ENCODE results near the gene ICAM2.
"Not testable (repeated sequence)": the region's sequence is repeated elsewhere in the genome, so short reads cannot be mapped to it uniquely, and the experiment has no call there.

The ICAM2 gene

GRCh38 chr17:64017381-64017980, 3.0 kb downstream of the ICAM2 start:
- Histone ChIP-seq H3K9ac (ENCODE audit: low read length) (no peak overlapping the region), H3K4me3 (ENCODE audit: low read length) (no peak overlapping the region), H3K36me3 (ENCODE audit: control insufficient read depth, insufficient read depth, low read length) (no peaks in the 10 kb centered on the region), H3K4me1 (ENCODE audit: control insufficient read depth, insufficient read depth, low read length) (no peaks in the 10 kb centered on the region), H3K27me3 (ENCODE audit: control insufficient read depth, insufficient read depth, low read length) (no peaks in the 10 kb centered on the region), H3K27ac (ENCODE audit: low read depth, low read length) (no peak overlapping the region)

GRCh38 chr17:64016974-64017373, 3.5 kb downstream of the ICAM2 start:
- Histone ChIP-seq H3K4me3 (ENCODE audit: low read length) (no peak overlapping the region), H3K36me3 (ENCODE audit: control insufficient read depth, insufficient read depth, low read length) (no peaks in the 10 kb centered on the region), H3K4me1 (ENCODE audit: control insufficient read depth, insufficient read depth, low read length) (no peaks in the 10 kb centered on the region), H3K9ac (ENCODE audit: low read length) (no peak overlapping the region), H3K27me3 (ENCODE audit: control insufficient read depth, insufficient read depth, low read length) (no peaks in the 10 kb centered on the region), H3K27ac (ENCODE audit: low read depth, low read length) (no peak overlapping the region)

DNA sequence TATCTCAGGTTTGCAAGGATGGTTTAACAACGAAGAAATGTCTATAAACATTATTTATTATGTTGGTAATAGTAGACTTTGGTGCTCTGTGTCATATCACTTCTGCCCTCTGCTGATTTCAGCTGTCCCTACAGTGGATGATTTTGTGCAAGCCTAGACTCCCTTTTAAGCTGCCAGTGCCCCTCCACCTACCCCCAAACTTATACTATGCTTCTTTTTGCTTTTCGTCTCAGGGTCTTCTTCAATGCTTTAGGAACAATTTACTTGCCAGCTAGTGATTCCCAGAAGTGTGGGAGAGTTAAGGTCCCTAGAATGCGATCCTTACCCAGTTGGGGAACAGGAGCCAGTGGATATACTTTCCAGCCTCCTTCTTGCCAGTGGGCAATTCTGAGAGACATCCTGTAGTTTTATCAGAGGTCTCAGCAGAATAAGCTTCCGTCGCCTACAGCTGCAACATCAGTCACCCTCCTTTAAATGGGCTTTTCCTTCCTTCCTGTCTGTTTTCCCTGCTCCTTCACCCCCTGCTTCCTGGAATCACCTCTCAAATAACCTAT, 4.1 kb downstream of the ICAM2 start:
- no peak overlapping the region for H3K4me3 ChIP-seq (ENCODE audit: low read length)
- H3K27ac ChIP-seq (ENCODE audit: low read depth, low read length), result no peak overlapping the region

DNA sequence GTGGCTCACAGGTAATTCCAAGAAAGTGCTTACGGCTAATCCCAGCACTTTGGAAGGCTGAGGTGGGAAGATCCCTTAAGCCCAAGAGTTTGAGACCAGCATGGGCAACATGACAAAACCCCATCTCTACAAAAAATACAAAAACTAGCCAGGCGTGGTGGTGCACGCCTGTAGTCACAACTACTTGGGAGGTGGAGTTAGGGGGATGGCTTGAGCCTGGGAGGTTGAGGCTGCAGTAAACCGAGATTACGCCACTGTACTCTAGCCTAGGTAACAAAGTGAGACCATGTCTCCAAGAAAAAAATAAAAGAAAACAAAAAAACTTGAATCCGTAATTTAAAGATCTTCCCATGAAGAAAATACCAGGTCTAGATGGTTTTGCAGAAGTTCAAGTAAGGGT, 5.0 kb downstream of the ICAM2 start:
- no peak overlapping the region for H3K9ac ChIP-seq (ENCODE audit: low read length)
- no peaks in the 10 kb centered on the region for H3K4me1 ChIP-seq (ENCODE audit: control insufficient read depth, insufficient read depth, low read length)
- no peak overlapping the region for H3K27ac ChIP-seq (ENCODE audit: low read depth, low read length)
- no peaks in the 10 kb centered on the region for H3K27me3 ChIP-seq (ENCODE audit: control insufficient read depth, insufficient read depth, low read length)
- H3K36me3 ChIP-seq (ENCODE audit: control insufficient read depth, insufficient read depth, low read length), result no peaks in the 10 kb centered on the region
- H3K4me3 ChIP-seq (ENCODE audit: low read length), result no peak overlapping the region

More for the DNA sequence above, 4.1 kb downstream of the ICAM2 start:
- Histone ChIP-seq H3K27me3 (ENCODE audit: control insufficient read depth, insufficient read depth, low read length) (no peaks in the 10 kb centered on the region), H3K9ac (ENCODE audit: low read length) (no peak overlapping the region), H3K36me3 (ENCODE audit: control insufficient read depth, insufficient read depth, low read length) (no peaks in the 10 kb centered on the region), H3K4me1 (ENCODE audit: control insufficient read depth, insufficient read depth, low read length) (no peaks in the 10 kb centered on the region)

GRCh38 chr17:64009571-64010402, 10.6 kb downstream of the ICAM2 start:
- no peak overlapping the region for H3K27ac ChIP-seq (ENCODE audit: low read depth, low read length)
- H3K4me3 ChIP-seq (ENCODE audit: low read length), result no peak overlapping the region

DNA sequence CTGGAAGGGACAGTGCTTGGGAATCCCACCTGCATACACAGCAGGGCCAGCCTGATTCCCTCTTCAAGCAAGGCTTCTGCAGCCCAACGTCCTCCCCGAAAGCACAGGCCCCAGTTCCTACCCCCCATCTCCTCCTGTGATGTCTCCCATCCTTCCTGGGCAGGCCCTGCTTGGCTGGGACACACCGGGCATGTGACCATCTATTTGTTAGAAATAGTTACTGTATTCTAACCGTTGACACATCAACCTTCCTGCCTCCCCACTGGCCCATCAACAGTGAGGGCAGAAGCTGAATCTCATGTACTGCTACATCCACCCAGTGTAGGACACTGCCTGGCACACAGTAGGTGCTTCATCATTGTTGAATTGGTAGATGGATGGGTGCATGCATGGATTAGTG, 11.6 kb downstream of the ICAM2 start:
- Histone ChIP-seq H3K27me3 (ENCODE audit: control insufficient read depth, insufficient read depth, low read length) (no peaks in the 10 kb centered on the region), H3K9ac (ENCODE audit: low read length) (no peak overlapping the region), H3K4me1 (ENCODE audit: control insufficient read depth, insufficient read depth, low read length) (no peaks in the 10 kb centered on the region), H3K4me3 (ENCODE audit: low read length) (no peak overlapping the region), H3K27ac (ENCODE audit: low read depth, low read length) (no peak overlapping the region), H3K36me3 (ENCODE audit: control insufficient read depth, insufficient read depth, low read length) (no peaks in the 10 kb centered on the region)

More at GRCh38 chr17:64009571-64010402, 10.6 kb downstream of the ICAM2 start:
- Histone ChIP-seq H3K9ac (ENCODE audit: low read length) (no peak overlapping the region), H3K4me1 (ENCODE audit: control insufficient read depth, insufficient read depth, low read length) (no peaks in the 10 kb centered on the region), H3K36me3 (ENCODE audit: control insufficient read depth, insufficient read depth, low read length) (no peaks in the 10 kb centered on the region), H3K27me3 (ENCODE audit: control insufficient read depth, insufficient read depth, low read length) (no peaks in the 10 kb centered on the region)

DNA sequence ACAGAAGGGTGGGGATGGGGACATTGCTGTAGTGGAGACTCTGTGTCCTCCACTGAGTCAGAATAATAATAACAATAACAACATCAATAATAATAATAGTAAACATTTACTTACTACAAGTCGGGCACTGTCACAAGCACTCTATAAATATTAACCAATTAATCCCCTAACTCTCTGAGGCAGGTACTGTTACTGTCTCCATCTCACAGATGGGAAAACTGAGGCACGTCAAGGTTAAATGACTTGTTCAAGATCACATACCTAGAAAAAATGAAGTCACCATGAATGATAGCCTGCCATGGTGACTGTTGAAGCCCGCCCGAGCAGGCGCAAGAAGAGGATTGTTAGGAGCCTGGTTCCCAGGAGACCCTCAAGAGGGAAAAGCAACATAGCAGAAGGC, 12.1 kb downstream of the ICAM2 start:
- Histone ChIP-seq H3K27ac (ENCODE audit: low read depth, low read length) (no peak overlapping the region), H3K9ac (ENCODE audit: low read length) (no peak overlapping the region), H3K4me1 (ENCODE audit: control insufficient read depth, insufficient read depth, low read length) (no peaks in the 10 kb centered on the region), H3K27me3 (ENCODE audit: control insufficient read depth, insufficient read depth, low read length) (no peaks in the 10 kb centered on the region), H3K4me3 (ENCODE audit: low read length) (no peak overlapping the region), H3K36me3 (ENCODE audit: control insufficient read depth, insufficient read depth, low read length) (no peaks in the 10 kb centered on the region)

DNA sequence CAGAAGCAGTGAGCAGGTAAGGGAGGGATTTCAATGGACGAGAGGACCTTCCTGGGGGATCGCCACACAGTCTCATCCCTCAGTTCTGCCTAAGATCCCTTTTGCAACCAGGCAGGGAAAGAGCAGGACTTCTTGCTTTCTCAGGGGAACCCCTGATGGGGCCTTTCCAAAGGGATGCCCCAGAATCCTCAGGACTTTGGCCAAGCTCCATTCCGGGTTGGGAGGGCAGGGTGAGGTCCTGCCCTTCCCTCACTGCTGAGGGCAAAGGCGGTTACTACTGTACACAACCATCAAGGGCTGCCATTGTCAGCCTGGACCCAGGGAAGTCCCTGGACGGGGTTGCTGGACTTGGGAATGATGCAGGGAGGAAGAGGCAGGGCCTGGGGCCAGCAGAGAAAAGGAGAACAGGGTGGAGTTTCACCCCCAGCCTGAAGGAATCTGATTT, 12.6 kb downstream of the ICAM2 start:
- Histone ChIP-seq H3K27me3 (ENCODE audit: control insufficient read depth, insufficient read depth, low read length) (no peaks in the 10 kb centered on the region), H3K4me3 (ENCODE audit: low read length) (no peak overlapping the region), H3K4me1 (ENCODE audit: control insufficient read depth, insufficient read depth, low read length) (no peaks in the 10 kb centered on the region), H3K27ac (ENCODE audit: low read depth, low read length) (no peak overlapping the region), H3K36me3 (ENCODE audit: control insufficient read depth, insufficient read depth, low read length) (no peaks in the 10 kb centered on the region), H3K9ac (ENCODE audit: low read length) (no peak overlapping the region)

- H3K27me3 ChIP-seq (ENCODE audit: control insufficient read depth, insufficient read depth, low read length); H3K27ac ChIP-seq (ENCODE audit: low read depth, low read length); H3K4me1 ChIP-seq (ENCODE audit: control insufficient read depth, insufficient read depth, low read length); H3K36me3 ChIP-seq (ENCODE audit: control insufficient read depth, insufficient read depth, low read length); H3K9ac ChIP-seq (ENCODE audit: low read length); H3K4me3 ChIP-seq (ENCODE audit: low read length): not testable (repeated sequence)
These were observed 13.2 kb downstream of the ICAM2 start for GRCh38 chr17:64007089-64007837.

DNA sequence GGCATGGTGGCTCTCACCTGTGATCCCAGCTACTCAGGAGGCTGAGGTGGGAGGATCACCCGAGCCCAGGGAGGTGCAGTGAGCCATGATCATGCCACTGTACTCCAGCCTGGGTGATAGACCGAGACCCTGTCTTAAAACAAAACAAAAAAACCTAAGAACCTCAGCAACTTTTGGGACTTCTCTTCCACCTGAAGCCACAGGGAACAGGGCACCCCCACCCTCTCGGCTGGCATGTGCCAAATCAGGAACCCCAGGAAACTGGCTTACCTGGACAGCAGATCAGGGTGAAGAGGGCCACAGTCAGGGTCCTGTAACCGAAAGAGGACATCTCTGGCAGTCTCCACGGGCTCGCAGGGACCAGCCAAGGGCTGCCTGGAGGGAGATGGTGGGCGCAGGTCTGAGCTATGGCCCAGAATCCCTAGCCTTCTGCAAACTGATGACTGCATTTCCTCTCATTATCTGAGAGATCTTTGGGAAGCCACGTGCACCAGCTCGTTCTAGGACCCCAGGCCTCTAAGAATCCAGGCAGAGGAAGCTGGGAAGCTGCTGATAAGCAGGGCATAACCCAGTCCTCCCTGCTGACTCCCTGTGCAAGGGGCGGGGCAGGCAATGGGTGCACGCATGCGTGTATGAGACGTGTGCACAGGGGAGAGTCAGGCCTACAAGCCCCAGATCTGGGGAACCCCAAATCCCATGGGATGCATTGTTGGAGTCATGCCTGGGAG, 13.9 kb downstream of the ICAM2 start:
- no peaks in the 10 kb centered on the region for H3K4me1 ChIP-seq (ENCODE audit: control insufficient read depth, insufficient read depth, low read length)

DNA sequence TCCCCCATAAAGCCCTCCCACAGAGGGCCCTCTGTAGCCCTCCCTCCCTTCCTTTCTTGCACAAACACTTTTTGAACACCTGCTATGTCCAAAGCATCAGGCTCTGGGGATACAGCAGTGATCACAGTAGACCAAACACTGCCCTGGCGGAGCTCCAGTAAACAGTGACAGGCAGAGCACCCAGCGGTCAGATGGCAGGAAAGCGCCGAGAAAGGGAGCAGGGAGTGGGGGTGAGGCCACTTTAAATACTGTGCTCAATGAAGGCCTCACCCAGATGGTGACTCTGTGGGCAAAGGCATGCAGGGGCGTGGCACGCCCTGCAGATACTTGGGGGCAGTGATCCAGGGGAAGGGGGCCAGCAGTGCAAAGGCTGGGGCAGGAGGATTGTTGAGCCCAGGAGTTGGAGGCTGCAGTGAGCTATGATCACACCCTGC, 14.7 kb downstream of the ICAM2 start:
- Histone ChIP-seq H3K4me3 (ENCODE audit: low read length) (no peak overlapping the region), H3K9ac (ENCODE audit: low read length) (no peak overlapping the region)

More for the DNA sequence above, 13.9 kb downstream of the ICAM2 start:
- Histone ChIP-seq H3K27me3 (ENCODE audit: control insufficient read depth, insufficient read depth, low read length) (no peaks in the 10 kb centered on the region), H3K27ac (ENCODE audit: low read depth, low read length) (no peak overlapping the region), H3K36me3 (ENCODE audit: control insufficient read depth, insufficient read depth, low read length) (no peaks in the 10 kb centered on the region), H3K9ac (ENCODE audit: low read length) (no peak overlapping the region), H3K4me3 (ENCODE audit: low read length) (no peak overlapping the region)

More for the DNA sequence above, 14.7 kb downstream of the ICAM2 start:
- no peak overlapping the region for H3K27ac ChIP-seq (ENCODE audit: low read depth, low read length)
- H3K4me1 ChIP-seq (ENCODE audit: control insufficient read depth, insufficient read depth, low read length), result no peaks in the 10 kb centered on the region
- no peaks in the 10 kb centered on the region for H3K27me3 ChIP-seq (ENCODE audit: control insufficient read depth, insufficient read depth, low read length)
- H3K36me3 ChIP-seq (ENCODE audit: control insufficient read depth, insufficient read depth, low read length), result no peaks in the 10 kb centered on the region
